Adrenal gland (tissue), 5 donors: Measurements from ENCODE around the gene STX5.

Experiments
- POLR2A ChIP-seq, 2 donors: fragments of 450-650 bp; IDR thresholded peaks; one replicate each; pipeline ENCODE4 v1.6.1; 2017; ENCODE audit warnings: antibody characterized with exemption in 2 of 2, mild to moderate bottlenecking in 2 of 2, moderate library complexity in 1 of 2
- TF ChIP-seq, protein P1 (sequence below), 6 experiments: fragments of 450-650 bp in 4 of 6; fragments of 200-600 bp in 2 of 6; sonication (generic) in 1 of 6; IDR thresholded peaks; 1 replicate in 5 of 6; 2 replicates in 1 of 6; pipeline versions ENCODE4 v1.5.1 to v1.8.0; 2016 to 2021; ENCODE audit warnings: antibody characterized with exemption in 6 of 6, mild to moderate bottlenecking in 2 of 6, moderate library complexity in 1 of 6
- donor health status: DM: no; HTN: no; CAD: no.

DNA sequence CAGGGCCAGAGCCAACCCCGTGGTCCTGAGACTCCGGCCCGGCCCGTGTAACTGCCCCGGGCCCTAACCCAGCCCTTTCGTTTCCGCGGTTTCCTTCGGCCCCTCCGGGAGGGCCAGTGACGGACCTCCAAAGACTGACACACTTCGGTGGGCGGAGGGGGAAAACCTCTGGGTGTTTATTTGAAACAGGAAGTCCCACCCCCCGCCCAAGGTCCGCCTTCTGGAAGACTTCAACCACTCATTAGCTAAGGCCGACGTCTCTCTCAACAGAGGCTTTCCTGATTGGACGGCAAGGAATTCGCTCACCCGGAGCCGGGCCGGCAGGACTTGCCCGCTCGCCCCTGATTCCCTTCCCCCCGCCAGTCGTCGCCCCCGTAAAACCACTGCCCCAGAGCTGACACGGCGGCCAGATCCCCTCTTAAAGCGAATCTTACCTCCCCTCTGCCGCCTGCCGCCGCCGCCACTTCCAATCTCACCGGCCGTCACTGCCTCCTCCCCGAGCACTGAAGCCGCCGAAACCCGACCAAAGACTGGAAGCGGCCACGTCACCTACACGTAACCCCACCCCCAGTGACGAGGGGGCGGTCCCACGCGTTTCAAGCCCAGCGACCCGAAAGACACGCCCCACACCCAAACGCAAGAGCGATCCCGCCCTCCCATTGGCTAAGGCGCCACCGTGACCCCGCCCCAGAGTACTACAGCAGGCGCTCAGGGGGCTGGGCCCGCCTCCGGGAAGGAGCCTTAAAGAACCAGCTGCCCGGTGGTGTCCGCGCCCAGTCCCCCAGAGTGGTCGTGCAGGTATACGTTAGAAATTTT lies at the start of gene STX5:
- TF ChIP-seq, protein P1, sequence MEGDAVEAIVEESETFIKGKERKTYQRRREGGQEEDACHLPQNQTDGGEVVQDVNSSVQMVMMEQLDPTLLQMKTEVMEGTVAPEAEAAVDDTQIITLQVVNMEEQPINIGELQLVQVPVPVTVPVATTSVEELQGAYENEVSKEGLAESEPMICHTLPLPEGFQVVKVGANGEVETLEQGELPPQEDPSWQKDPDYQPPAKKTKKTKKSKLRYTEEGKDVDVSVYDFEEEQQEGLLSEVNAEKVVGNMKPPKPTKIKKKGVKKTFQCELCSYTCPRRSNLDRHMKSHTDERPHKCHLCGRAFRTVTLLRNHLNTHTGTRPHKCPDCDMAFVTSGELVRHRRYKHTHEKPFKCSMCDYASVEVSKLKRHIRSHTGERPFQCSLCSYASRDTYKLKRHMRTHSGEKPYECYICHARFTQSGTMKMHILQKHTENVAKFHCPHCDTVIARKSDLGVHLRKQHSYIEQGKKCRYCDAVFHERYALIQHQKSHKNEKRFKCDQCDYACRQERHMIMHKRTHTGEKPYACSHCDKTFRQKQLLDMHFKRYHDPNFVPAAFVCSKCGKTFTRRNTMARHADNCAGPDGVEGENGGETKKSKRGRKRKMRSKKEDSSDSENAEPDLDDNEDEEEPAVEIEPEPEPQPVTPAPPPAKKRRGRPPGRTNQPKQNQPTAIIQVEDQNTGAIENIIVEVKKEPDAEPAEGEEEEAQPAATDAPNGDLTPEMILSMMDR (IDR thresholded peaks at IDR 0.05): no peak
- peak; percentile 49 to 96 for TF ChIP-seq POLR2A (IDR thresholded peaks at IDR 0.05)
